ENCODE data around the gene CASR.
"Not testable (repeated sequence)": the region's sequence is repeated elsewhere in the genome, so short reads cannot be mapped to it uniquely, and the experiment has no call there.

DNA sequence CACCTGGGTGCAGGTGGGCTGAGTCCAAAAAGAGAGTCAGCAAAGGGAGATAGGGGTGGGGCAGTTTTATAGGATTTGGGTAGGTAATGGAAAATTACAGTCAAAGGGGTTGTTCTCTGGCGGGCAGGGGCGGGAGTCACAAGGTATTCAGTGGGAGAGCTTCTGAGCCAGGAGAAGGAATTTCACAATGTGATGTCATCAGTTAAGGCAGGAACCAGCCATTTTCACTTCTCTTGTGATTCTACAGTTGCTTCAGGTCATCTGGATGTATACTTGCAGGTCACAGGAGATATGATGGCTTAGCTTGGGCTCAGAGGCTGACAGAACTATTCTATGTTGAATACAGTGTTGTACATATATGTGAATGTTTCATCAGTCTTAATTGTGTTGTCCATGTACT, 12.1 kb upstream of the CASR start:
- not testable (repeated sequence) for TF ChIP-seq CREB5 (CRISPR knock-in tag; IDR thresholded peaks at IDR 0.05; ENCODE audit: low read depth); BACH2 (CRISPR knock-in tag; IDR thresholded peaks at IDR 0.05; ENCODE audit: borderline replicate concordance); ZFP3 (CRISPR knock-in tag; IDR thresholded peaks at IDR 0.05); GLIS3 (CRISPR knock-in tag; IDR thresholded peaks at IDR 0.05); ZC3H10 (CRISPR knock-in tag; IDR thresholded peaks at IDR 0.05); ZNF70 (CRISPR knock-in tag; IDR thresholded peaks at IDR 0.05); ISL1 (CRISPR knock-in tag; IDR thresholded peaks at IDR 0.05); RARB (CRISPR knock-in tag; IDR thresholded peaks at IDR 0.05); TCF4 (CRISPR knock-in tag; IDR thresholded peaks at IDR 0.05; ENCODE audit: borderline replicate concordance)
- TF ChIP-seq, protein P1, sequence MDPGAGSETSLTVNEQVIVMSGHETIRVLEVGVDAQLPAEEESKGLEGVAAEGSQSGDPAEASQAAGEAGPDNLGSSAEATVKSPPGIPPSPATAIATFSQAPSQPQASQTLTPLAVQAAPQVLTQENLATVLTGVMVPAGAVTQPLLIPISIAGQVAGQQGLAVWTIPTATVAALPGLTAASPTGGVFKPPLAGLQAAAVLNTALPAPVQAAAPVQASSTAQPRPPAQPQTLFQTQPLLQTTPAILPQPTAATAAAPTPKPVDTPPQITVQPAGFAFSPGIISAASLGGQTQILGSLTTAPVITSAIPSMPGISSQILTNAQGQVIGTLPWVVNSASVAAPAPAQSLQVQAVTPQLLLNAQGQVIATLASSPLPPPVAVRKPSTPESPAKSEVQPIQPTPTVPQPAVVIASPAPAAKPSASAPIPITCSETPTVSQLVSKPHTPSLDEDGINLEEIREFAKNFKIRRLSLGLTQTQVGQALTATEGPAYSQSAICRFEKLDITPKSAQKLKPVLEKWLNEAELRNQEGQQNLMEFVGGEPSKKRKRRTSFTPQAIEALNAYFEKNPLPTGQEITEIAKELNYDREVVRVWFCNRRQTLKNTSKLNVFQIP (CRISPR knock-in tag; IDR thresholded peaks at IDR 0.05; ENCODE audit: borderline replicate concordance, low read depth): not testable (repeated sequence)
- TF ChIP-seq, protein P2, sequence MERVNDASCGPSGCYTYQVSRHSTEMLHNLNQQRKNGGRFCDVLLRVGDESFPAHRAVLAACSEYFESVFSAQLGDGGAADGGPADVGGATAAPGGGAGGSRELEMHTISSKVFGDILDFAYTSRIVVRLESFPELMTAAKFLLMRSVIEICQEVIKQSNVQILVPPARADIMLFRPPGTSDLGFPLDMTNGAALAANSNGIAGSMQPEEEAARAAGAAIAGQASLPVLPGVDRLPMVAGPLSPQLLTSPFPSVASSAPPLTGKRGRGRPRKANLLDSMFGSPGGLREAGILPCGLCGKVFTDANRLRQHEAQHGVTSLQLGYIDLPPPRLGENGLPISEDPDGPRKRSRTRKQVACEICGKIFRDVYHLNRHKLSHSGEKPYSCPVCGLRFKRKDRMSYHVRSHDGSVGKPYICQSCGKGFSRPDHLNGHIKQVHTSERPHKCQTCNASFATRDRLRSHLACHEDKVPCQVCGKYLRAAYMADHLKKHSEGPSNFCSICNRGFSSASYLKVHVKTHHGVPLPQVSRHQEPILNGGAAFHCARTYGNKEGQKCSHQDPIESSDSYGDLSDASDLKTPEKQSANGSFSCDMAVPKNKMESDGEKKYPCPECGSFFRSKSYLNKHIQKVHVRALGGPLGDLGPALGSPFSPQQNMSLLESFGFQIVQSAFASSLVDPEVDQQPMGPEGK (CRISPR knock-in tag; IDR thresholded peaks at IDR 0.05; ENCODE audit: borderline replicate concordance): not testable (repeated sequence)
